Right cardiac atrium (tissue), 5 donors: ENCODE measurements around the gene TUBB1. TPM values are rescaled to one million over a fixed set of nuclear protein-coding genes. Genes with fewer than 3 reads are reported as not detected.

Experiments used
- ATAC-seq, 2 donors: fragments of 200-7000 bp; cut with Tn5 transposase; one replicate each; pipeline versions ENCODE4 v1.8.0 to v1.9.1; 2020; ENCODE audit warnings: moderate library complexity in 2 of 2, mild to moderate bottlenecking in 1 of 2
- DNase-seq, 3 donors: peaks; one replicate each; pipeline ENCODE4 v3.0.0-alpha.2; 2020
- H3K27ac ChIP-seq: one replicate; pipeline ENCODE4 v1.5.1; 2013; ENCODE audit warnings: mild to moderate bottlenecking, low read length, control low read depth, moderate library complexity
- H3K27me3 ChIP-seq: one replicate; pipeline ENCODE4 v1.6.1; 2013; ENCODE audit not compliant: control insufficient read depth, insufficient read depth
- H3K4me1 ChIP-seq: one replicate; pipeline ENCODE4 v1.6.1; 2013; ENCODE audit warnings: low read length; ENCODE audit not compliant: control insufficient read depth, insufficient read depth
- H3K4me3 ChIP-seq: one replicate; pipeline ENCODE4 v1.5.1; 2013; ENCODE audit warnings: low read length, control low read depth
- H3K9me3 ChIP-seq: one replicate; pipeline ENCODE4 v1.6.1; 2013; ENCODE audit warnings: low read length; ENCODE audit not compliant: control insufficient read depth
- WGBS: extraction: QIAGEN DNeasy Blood & Tissue Kit; methylation state at CpG from one replicate; pipeline ENCODE4 v1.1.7; 2013; 5-methylcytosine and 5-hydroxymethylcytosine counted together
- intact Hi-C, 4 donors: fragments of 100-400 bp; cut with DNase I; formaldehyde crosslinking; loops; one replicate each; pipeline versions ENCODE4 v1.11.0 to v1.14.0; 2022 to 2023
- polyA plus RNA-seq: library from polyadenylated mRNA; stranded (reverse); fragments of 200-250 nt; gene quantifications from one replicate; pipeline ENCODE4 v1.2.3, GENCODE V29; 2013
- total RNA-seq, 4 donors: library from RNA; stranded (reverse); fragmentation: NEBNext Ultra II Directional; extraction: Animal tissue kit (Norgen Biotek cat#: 25700); gene quantifications; one replicate each; pipeline ENCODE4 v1.2.1, GENCODE V29; 2021
- donor health status: healthy with polysubstance abuse.
- donor health status: DM: no; HTN: yes; CAD: no.
- donor health status: DM: no; HTN: no; CAD: no.
- donor health status: DM: no; HTN: yes; CAD: no; lungs with severe emphysema.
- donor health status: DM: yes; HTN: yes; CAD: no.

Gene TUBB1
- total and polyA plus RNA-seq, 5 donors: 0.09 to 0.17 (median 0.12) TPM; not detected in 1

DNA sequence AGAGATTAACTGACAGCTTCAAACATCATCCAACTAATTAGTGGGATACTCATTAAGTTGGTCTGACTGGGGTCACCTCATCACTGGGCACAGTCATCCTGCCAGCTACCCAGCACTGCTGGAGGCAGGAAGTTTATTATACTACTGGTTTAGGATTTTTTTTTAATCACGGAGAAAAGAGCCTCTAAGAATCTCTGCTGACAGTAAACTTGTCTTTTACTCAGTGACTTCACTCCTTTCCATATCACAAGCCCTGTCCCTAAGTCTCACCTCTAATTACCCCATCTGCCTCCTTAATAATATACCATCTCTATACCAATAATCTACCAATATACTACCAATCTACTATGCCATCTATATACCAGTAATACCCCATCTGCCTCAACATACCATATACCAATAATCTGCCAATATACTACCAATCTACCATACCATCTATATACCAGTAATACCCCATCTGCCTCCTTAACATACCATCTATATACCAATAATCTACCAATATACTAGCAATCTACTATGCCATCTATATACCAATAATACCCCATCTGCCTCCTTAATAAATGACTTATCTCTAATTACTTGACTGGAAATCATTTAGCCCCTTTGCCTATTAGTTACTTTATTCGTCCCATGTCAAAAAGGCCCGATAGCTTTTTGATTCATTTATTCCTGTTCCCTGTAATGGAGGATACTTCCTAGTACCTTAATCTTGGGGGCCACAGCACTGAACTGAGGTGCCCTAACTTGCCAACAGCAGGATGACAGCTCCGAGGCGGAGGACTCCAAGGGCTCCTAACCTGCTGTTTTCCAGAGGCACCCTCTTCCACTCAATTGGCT lies 7.9 kb downstream of the TUBB1 start:
- WGBS: 80% methylated on average over 5 of the region's 5 CpGs
- Histone ChIP-seq H3K4me3 (no peak overlapping the region), H3K9me3 (no peaks in the 10 kb centered on the region), H3K4me1 (peaks cover 10% of the 10 kb centered on the region), H3K27me3 (no peaks in the 10 kb centered on the region), H3K27ac (no peak overlapping the region)
- no peak for ATAC-seq
- intact Hi-C loops: no loop called here
- no peak for DNase-seq

DNA sequence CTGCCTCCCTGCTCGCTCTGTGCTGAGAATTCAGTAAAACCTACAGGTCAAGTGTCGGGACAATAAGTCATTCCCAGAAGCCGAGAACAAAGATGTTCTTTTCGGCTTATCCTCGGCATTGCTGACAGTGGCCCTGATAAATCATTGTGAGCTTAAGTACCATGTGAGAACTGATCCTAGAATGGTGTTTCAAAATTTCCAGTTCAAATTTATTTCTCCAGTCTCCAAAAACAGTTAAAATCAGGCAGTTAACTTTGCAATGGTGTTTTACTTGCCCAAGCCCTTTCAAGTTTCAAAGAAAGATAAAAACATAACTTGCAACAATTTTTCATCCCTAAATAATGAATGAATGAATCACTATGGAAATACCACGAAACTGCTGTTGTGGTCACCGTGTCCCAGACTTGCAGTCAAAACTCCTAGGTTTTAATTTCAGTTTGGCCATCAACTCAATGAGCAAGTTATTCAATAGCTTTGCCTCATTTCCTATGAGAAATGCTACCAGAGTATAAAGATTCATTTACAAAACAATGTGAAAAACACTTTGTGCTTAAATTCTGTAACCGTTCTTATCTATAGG lies 8.6 kb downstream of the TUBB1 start:
- Histone ChIP-seq H3K4me1 (peaks cover 10% of the 10 kb centered on the region), H3K27ac (no peak overlapping the region), H3K4me3 (no peak overlapping the region), H3K9me3 (no peaks in the 10 kb centered on the region), H3K27me3 (no peaks in the 10 kb centered on the region)
- ATAC-seq (no peak), DNase-seq (no peak)
- intact Hi-C loops: no loop called here
- 66% methylated on average over 8 of the region's 8 CpGs for WGBS

DNA sequence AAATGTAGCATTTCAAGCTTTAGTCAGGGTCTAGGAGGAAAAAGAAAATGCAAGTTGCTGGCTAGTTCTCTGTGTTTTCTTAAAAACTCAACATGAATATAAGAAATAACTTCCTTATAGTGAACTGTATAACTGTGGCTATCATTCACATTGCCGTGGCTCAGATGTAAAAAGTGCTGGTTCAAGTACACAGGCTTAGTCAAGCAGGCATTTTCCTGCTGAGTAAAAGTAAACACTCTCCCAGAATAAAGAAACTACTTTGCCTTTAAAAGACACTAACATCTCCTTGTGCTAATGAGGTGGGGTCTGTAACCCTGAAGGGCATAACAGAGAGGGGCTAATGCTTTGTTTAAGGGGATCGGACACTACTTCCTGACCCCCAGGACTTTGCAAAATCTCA lies 9.6 kb downstream of the TUBB1 start:
- intact Hi-C loops: no loop called here
- 42% methylated on average over 2 of the region's 2 CpGs for WGBS
- DNase-seq (no peak), ATAC-seq (no peak)
- Histone ChIP-seq H3K9me3 (no peaks in the 10 kb centered on the region), H3K4me1 (peaks cover 10% of the 10 kb centered on the region), H3K27me3 (no peaks in the 10 kb centered on the region), H3K27ac (no peak overlapping the region), H3K4me3 (peak overlapping the region; percentile 18)

DNA sequence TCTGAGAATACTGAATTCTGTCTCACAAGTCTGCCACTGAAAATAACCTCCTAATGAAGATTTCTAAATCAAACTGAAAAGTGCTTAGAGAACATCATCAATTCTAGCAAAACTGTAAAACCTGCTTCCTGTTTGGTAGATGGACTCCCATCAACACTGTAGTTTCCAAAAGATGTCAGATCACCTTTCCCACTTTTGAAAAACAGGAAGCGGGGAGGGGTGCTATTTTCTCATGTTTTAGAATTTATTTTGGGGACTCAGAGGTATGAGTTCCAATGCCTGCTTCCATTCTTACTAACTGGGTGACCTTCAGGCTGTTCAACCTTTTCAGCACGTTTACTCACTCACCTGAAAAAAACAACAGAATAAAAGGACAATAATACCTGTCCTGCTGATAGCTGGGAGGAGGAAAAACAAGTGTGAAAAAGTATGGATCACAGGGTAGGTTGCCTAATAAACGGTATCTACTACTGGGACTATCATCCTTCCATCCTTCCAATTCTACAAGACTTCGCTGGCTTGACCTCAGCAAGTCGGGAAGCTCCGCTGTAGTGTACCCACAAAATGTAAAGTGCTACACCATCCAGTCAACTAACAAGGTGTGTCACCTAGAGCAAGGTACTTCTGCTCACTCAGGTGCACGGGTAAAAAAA lies 11.8 kb downstream of the TUBB1 start:
- Histone ChIP-seq H3K4me1 (peaks cover 10% of the 10 kb centered on the region), H3K4me3 (peak overlapping the region; percentile 63), H3K27ac (no peak overlapping the region), H3K9me3 (no peaks in the 10 kb centered on the region), H3K27me3 (no peaks in the 10 kb centered on the region)
- ATAC-seq (no peak), DNase-seq (no peak)
- 71% methylated on average over 7 of the region's 7 CpGs for WGBS
- intact Hi-C loops: loop anchor here in 2 of 4 donors (5.0 kb wide), 1 partner anchor 139 kb away; no protein-coding TSS in a partner anchor

- no peaks in the 10 kb centered on the region for H3K9me3 ChIP-seq
- H3K27me3 ChIP-seq: no peaks in the 10 kb centered on the region
- H3K4me1 ChIP-seq: peaks cover 10% of the 10 kb centered on the region
- peak overlapping the region; percentile 63 for H3K4me3 ChIP-seq
- ATAC-seq (no peak), DNase-seq (no peak)
- intact Hi-C loops: loop anchor here in 2 of 4 donors (5.0 kb wide), 1 partner anchor 139 kb away; no protein-coding TSS in a partner anchor
- WGBS: 17% methylated on average over 13 of the region's 13 CpGs
- peak overlapping the region; percentile 85 for H3K27ac ChIP-seq
These were observed 12.4 kb downstream of the TUBB1 start for GRCh38 chr20:59031564-59032022.

- DNase-seq (peak; percentile 97 to 99 (median 99)), ATAC-seq (peak; percentile 100)
- Histone ChIP-seq H3K27ac (peak within 1 kb of the TSS; percentile 85), H3K4me1 (peaks cover 10% of the 10 kb centered on the region), H3K4me3 (peak within 1 kb of the TSS; percentile 63), H3K9me3 (no peaks in the 10 kb centered on the region), H3K27me3 (no peaks in the 10 kb centered on the region)
- WGBS: under 1% methylated on average over 86 of the region's 86 CpGs
- intact Hi-C loops: loop anchor here in 2 of 4 donors (5.0 kb wide), 1 partner anchor 140 kb away; no protein-coding TSS in a partner anchor
These were observed 12.9 kb downstream of the TUBB1 start, which contains the start of gene ATP5F1E for GRCh38 chr20:59032023-59032712. ATP5F1E (minus strand) TSS chr20:59032335; CDS start chr20:59032251, 84 bp downstream.

DNA sequence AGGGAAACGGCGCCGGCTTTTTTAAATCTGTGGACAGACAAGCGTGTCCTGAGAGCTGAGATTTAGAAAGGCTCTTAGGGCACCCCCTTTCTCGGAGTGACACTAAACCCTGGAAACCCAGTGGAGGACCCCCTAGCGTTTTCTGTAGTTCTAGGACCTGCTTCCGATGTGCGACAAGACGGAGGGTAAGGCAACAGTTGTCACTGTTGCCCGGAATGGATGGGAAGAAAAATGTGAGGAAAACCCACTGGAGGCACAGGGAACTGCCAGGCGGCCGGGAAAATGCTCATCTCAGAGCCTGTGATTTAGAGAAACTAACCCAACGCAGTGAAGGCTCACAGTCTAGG lies 13.5 kb downstream of the TUBB1 start:
- WGBS: 2% methylated on average over 13 of the region's 13 CpGs
- intact Hi-C loops: loop anchor here in 2 of 4 donors (5.0 kb wide), 1 partner anchor 140 kb away; no protein-coding TSS in a partner anchor
- no peak for DNase-seq
- Histone ChIP-seq H3K27me3 (no peaks in the 10 kb centered on the region), H3K4me3 (peak overlapping the region; percentile 50), H3K9me3 (no peaks in the 10 kb centered on the region), H3K27ac (peak overlapping the region; percentile 59), H3K4me1 (peaks cover 10% of the 10 kb centered on the region)
- peak in 1 of 2 donors; percentile 7 for ATAC-seq

DNA sequence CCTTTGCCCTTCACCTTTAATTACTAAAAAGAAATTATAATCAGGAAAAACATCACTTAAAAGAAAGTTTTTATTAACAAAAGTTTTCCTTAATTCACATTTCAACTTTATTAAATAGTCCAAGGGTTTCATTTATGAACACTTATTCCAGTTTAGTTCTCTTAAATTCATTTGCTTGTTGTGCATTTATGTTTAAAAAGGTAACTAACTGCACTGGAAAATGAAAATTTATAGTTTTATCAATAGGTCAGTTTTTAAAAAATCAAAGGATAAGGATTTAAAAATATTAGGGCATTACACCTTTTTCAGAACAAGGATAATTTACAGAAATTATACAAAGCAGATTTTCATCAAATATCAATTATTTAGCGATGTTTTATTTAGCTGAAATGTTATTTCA lies 13.9 kb downstream of the TUBB1 start:
- ATAC-seq: no peak
- no peaks in the 10 kb centered on the region for H3K9me3 ChIP-seq
- H3K27me3 ChIP-seq: no peaks in the 10 kb centered on the region
- DNase-seq: no peak
- intact Hi-C loops: loop anchor here in 2 of 4 donors (5.0 kb wide), 1 partner anchor 141 kb away; no protein-coding TSS in a partner anchor
- WGBS: 100% methylated on average over 1 of the region's 1 CpG
- no peak overlapping the region for H3K4me3 ChIP-seq
- no peak overlapping the region for H3K27ac ChIP-seq
- H3K4me1 ChIP-seq: peaks cover 10% of the 10 kb centered on the region

GRCh38 chr20:59033616-59034165 lies 14.5 kb downstream of the TUBB1 start:
- Histone ChIP-seq H3K27me3 (no peaks in the 10 kb centered on the region), H3K9me3 (no peaks in the 10 kb centered on the region), H3K27ac (no peak overlapping the region), H3K4me3 (no peak overlapping the region), H3K4me1 (peaks cover 10% of the 10 kb centered on the region)
- WGBS: 91% methylated on average over 2 of the region's 2 CpGs
- no peak for DNase-seq
- intact Hi-C loops: loop anchor here in 2 of 4 donors (5.0 kb wide), 1 partner anchor 141 kb away; no protein-coding TSS in a partner anchor
- no peak for ATAC-seq

- no peaks in the 10 kb centered on the region for H3K27me3 ChIP-seq
- no peak for ATAC-seq
- 96% methylated on average over 3 of the region's 3 CpGs for WGBS
- no peak for DNase-seq
- H3K9me3 ChIP-seq: no peaks in the 10 kb centered on the region
- intact Hi-C loops: no loop called here
- peaks cover 6% of the 10 kb centered on the region for H3K4me1 ChIP-seq
- no peak overlapping the region for H3K4me3 ChIP-seq
- H3K27ac ChIP-seq: no peak overlapping the region
These were observed 16.2 kb downstream of the TUBB1 start for GRCh38 chr20:59035381-59035780.
